ENCODE data around the gene ANXA10.

- no peak for TF ChIP-seq CTCF (IDR thresholded peaks at IDR 0.05; ENCODE audit: low read length)
- TF ChIP-seq EZH2 (IDR thresholded peaks at IDR 0.05; ENCODE audit: borderline replicate concordance, low read length), result no peak
Observed at GRCh38 chr4:168212656-168213055, 120.3 kb downstream of the ANXA10 start.

Measured in OCI-LY1 (cell line).